HG03520 (cell line): ENCODE results near the gene GLIPR1.
"Not testable (repeated sequence)": the region's sequence is repeated elsewhere in the genome, so short reads cannot be mapped to it uniquely, and the experiment has no call there.

Experiments
- ATAC-seq: cut with Tn5 transposase; IDR thresholded peaks from one replicate; pipeline ENCODE4 v1.9.1; 2021; ENCODE audit warnings: mild to moderate bottlenecking, moderate library complexity; ENCODE audit not compliant: unreplicated experiment

Gene GLIPR1

DNA sequence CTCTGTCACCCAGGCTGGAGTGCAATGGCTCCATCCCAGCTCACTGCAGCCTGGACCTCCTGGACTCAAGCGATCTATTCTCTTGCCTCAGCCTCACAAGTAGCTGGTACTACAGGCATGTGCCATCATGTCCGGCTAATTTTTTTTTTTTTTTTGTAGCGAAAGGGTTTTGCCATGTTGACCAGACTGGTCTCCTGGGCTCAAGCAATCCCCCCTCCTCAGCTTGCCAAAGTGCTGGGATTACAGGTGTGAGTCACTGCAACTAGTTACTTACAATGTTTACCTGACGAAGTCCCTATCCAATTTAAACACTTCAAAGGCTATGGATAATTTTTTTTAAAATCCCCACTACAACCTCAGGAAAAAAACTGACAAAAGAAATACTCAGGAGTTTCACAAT, 29.1 kb downstream of the GLIPR1 start:
- ATAC-seq: no peak

DNA sequence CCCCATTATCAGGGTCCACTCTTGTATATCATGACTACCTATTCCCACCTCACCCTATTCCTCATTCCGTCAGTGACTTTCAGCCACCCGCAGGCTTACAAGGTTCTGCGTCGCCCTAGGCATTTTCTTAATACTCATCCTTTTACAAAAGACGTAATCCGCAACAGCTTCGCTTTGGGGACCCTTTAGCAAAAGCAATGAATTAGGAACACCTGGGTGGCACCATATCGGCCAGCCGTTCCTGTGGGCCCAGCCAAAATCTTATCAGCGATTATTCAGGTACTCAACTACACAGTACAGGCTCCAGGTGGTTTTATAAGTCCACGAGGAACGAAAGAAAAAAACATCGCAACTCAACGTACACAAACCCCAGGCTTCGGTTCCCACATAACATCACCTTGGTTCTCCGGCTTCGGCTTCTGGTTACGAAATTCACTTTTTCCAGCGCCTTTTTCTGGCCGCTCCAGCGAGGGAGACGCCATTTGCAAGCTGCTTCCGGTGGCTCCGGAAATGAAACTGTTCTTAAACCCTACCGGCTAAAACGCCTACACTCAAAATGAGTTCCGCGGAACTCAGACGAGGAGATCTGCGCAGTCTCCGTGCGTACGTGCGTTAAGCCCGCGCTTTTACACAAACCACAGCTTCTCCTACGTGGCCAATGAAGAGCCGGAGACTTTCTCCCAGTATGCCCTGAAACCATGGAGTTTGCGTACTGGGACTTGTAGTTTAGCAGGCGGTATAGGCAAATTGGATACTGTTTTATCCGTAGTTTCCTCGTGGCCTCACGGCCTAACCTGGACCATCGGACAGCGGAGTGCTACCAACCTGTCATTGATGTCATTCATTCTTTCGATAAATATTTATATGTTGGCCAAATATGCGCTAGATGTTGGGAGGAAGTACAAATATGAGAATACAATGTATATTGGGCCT, 30.8 kb downstream of the GLIPR1 start, which contains the start of gene KRR1:
KRR1 (minus strand) TSS at position 494 of the 933 bp plus-strand sequence; CDS start at position 482, 12 bp downstream.
- peak; percentile 95 for ATAC-seq

DNA sequence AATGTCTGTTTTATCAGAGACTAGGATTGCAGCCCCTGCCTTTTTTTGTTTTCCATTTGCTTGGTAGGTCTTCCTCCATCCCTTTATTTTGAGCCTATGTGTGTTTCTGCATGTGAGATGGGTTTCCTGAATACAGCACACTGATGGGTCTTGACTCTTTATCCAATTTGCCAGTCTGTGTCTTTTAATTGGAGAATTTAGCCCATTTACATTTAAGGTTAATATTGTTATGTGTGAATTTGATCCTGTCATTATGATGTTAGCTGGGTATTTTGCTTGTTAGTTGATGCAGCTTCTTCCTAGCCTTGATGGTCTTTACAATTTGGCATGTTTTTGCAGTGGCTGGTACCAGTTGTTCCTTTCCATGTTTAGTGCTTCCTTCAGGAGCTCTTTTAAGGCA, 40.7 kb downstream of the GLIPR1 start:
- ATAC-seq: not testable (repeated sequence)

DNA sequence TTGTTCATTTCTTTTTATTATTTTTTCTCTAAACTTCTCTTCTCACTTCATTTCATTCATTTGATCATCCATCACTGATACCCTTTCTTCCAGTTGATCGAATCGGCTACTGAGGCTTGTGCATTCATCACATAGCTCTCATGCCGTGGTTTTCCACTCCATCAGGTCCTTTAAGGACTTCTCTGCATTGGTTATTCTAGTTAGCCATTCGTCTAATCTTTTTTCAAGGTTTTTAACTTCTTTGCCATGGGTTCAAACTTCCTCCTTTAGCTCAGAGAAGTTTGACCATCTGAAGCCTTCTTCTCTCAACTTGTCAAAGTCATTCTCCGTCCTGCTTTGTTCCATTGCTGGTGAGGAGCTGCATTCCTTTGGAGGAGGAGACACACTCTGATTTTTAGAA, 41.6 kb downstream of the GLIPR1 start:
- not testable (repeated sequence) for ATAC-seq

DNA sequence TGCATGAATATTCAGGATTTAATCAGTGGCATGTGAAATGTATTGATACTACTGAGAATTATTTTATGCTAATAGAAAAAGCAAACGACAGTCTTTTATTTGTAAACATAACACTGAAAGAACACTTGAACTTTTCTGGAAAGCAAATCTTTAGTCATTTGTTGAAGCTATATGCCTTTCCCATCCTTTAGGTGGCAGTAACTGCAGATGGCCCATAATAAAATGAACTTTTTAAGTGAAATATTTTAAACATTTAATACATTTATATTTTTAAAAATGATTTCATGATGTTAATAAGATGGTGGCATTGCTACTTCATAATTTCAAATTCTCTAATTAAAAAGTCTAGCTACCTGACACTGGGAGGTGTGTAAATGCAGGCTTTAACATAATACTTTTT, 44.7 kb downstream of the GLIPR1 start:
- no peak for ATAC-seq

DNA sequence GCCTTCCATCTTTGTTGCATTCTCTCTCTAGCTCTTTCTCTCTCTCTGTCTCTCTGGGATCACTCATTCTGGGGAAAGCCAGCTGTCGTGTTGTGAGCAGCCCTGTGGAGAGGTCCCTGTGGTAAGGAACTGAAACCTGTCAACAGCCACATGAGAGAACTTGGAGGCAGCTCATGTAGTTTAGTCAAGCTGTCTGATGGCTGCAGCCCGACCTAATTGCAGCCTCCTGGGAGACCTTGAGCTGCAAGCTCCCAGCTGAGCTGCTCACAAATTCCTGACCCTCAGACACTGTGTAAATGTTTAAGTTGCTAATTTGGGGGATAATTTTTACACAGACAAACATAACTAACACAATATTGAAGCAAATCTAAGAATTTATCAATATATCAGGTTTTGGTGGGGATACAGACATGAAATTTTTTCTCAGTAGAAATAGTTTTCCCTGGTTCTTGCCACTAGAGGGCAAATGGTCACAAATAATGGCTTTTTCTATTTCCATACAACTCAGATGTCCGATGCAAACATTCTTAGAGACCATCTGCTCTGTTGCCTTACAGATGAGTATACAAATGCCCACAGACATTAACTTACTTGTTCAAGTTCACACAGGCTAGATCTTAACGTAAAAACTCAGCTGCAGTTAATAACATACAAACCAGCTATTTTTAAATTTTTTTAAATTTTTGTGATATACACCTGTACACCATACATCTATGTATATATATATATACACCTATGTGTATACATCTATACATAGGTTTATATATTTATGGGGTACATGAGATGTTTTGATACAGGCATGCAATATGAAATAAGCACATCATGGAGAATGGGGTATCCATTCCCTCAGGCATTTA, 46.3 kb downstream of the GLIPR1 start:
- ATAC-seq: peak; percentile 93

DNA sequence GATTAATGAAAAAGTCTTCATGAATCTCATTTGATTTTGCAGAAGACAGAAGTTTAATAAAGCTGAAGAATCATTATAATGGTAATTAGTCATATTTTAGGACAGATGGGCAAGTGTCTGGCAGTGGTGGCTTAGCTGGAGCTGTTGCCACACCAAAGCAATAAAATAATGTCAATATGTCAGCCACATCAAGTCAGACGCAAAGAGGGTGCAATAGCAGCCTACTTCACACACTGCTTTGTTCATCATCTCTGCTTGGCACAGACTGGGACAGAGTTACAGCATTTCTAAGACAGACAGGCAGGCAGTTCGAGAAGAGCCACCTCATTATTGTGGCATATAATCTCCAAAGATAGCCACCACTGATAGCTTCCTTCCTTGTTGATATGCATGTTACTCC, 47.7 kb downstream of the GLIPR1 start:
- ATAC-seq: no peak

DNA sequence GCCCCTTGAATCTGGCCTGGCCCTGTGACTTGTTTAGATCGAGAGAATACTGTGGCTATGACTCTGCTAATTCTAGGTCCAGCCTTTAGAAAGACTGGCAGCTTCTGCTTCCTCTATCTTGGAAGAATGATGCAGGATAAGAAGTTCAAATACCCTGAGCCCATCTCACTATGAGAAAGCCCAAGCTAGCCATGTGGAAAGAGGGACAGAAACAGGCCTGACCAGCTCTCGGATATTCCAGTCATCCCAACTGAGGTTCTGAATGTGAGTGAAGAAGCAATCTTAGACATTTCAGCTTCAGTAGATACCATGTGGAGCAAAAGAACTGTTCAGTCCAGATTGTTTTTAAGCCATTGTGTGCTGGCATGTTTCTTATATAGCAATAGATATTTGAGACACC, 48.1 kb downstream of the GLIPR1 start:
- ATAC-seq: no peak

DNA sequence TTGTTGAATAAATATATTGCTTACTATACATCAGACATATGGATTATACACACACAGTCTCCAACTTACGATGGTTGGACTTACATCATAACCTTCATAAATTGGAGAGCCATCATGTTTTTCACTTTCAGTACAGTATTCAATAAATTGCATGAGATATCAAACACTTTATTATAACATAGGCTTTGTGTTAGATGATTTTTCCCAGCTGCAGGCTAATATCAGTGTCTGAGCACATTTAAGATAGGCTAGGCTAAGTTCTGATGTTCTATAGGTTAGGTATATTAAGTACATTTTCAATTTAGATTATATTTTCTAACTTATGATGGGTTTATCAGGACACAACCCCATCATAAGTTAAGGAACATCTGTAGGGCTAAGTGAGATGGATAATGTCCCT, 48.8 kb downstream of the GLIPR1 start:
- ATAC-seq: no peak

DNA sequence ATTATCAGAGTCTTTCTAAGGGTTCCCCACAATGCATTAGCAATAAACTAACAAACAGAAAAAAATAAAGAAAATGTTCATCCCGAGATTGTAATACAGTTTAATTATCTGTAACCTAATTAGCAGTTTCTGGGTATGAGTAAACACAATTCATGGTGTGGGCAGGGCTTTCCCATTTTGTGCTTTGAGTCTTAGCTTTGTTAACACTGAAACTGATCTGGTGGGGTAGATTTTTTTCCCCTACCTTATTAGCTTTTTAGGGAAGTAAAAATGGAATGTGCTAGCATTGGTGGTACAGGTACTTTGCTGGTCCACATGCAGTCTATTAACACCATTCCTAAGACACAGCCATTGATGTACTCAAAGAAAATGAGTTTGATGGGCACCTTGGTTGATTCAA, 49.3 kb downstream of the GLIPR1 start:
- no peak for ATAC-seq

DNA sequence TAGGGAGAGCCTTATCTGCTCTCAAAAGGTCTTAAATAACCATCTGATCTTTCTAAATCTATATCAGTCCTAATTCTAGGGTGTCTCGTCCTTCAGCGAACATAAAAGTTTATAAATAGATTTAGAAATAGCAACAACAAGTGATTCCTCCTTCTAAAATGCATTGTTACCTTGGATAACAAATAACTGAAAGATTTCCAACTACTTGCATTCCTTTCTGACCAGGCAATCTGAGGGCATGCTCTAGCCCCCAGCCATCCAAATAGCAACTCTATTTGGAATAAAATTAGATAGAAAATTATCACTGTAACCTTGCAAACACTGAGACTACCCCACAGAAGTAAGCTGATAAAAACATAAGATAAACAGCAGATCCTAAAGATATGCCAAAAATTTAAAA, 52.7 kb downstream of the GLIPR1 start:
- no peak for ATAC-seq

DNA sequence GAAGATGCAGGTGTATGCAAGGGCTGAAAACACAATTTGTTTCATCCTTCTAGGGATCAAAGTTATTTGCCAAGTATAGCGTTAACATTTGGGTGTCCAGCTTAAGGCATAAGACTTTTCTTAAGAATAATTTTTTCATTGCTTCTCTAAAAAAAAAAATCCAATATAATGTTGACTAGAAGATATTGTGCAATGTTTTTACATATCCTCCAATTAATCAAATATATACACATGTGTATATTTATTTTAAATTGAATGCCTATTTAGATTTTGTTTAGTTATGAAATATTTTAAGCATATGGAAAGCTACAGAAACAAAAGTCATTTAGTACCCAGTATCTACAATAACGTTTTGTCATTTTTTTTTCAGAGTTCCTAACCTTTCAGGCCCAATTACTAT, 59.3 kb downstream of the GLIPR1 start:
- no peak for ATAC-seq

DNA sequence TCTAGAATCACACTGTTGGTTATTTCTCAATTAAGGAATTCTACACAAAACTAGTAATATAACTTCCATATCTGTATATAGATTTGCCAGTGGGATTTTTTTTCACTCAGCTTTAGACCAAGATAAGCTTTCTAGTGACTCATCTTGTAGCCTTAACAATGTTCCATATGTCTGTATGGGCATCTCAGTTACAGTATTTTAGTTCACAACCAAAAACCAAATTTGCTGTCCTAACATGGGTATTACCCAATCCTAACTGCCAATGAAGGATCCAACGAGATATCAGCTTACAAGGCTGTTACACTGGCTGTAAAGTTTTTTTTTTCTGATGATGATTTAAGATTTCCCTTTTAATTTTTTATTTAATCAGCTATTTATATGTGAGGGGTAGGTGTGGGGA, 62.4 kb downstream of the GLIPR1 start:
- no peak for ATAC-seq

DNA sequence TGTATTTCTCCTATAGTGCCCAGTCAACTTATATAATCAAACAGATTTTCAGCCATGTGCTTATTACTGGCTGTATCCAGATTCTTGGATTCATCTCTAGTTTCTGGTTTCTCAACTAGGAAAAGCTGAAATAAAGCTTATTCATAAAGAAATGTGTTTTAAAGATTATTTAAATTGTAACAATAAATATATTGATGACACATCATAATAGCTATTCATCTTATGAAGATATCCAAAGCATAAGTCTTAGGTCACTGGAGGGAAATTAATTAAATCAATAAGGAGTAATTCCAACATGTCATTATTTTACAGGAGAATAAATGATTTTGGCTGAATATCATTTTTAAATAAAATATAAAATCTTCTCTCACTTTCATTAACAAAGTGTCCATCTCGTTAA, 63.0 kb downstream of the GLIPR1 start:
- ATAC-seq: no peak

DNA sequence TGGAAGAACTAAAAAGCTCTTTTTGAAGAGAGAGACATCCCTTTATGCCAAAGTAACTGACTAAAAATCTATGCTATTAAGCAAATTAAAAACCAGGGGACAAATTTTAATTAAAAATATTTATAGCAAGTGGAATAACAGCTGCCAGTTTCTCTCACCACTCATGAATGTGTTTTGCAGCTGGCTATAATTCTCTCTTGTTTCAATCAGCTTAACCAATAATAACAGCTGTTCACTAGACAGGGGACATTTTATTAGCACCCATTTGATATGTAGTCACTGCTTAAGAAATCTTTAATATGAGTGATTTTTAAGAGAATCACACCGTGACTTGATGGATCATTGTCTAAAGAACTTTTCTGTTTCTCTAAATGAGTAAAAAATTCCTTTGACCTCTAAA, 65.1 kb downstream of the GLIPR1 start:
- no peak for ATAC-seq

DNA sequence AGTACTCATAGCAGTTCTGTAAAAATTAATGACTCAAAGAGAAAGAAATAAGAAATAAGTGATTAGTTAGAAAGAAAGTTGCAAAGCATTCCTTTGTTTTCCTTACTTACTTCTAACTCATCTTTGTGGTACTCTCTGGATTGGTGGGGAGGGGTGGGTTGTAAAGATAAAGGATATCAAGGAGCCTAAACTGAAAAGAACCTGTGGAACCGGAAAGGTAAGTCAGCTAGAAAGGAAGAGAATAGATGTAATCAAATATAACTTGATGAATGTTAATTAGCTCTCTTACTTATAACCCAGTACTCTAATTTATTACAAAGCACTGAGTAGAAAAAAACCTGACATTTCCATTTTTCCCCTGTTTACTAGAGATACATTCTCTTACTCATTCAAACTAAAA, 68.3 kb downstream of the GLIPR1 start:
- ATAC-seq: no peak

DNA sequence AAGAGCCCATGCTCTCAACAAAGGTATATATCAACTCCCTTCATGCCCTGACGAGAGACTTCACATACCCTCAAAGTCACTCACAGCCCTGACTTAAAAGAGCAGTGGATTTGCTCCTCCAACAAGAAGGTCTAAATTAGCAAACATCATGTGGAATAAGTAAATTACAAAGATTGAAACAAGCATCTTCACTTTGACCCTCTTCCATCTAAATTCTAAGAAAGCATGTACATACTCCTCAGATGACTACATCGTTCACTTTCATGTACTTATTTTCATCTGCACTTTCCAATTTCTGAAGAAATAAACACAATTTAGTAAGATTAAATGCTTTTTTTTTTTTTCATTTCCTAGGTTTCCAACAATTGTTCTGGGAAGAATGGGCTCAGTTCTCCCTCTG, 69.4 kb downstream of the GLIPR1 start:
- ATAC-seq: no peak

DNA sequence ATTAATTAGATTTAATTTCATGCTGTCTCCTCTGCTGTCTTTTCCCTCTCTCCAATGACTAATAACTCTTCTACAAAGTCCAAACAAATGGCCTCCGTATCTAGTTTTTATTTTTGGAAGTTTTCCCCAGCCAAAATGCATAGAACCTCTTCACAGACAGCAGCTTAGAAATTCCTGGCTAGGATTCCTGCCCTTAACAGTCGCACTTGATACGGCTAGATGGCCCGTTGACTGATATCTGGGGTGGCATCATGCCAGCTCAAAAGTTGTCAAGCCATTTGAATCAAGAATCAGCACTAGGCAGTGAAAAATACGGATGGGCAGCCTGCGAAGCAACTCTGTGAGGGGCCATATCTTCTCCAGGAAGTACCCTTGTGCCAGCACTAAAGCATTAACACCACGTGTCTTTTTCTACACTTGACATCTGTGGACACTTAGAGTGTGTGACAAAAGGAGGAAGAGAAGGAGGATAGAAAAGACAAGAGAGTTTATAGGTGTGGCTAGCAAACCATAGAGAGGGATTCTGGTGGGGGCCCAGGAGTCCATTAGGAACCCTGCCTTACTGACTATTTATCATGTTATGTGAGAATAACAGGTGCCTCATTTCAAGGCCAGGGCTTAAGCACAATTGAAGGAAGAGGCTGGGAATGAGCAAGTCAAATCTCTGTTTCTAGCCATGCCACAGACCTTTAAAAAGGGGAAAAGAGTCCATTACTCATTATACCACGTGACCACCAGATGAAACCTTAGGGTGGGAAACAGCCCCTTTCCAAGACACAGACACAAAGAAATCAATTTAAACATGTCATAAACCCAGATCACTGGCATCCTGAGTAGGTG, 70.1 kb downstream of the GLIPR1 start:
- ATAC-seq: no peak

DNA sequence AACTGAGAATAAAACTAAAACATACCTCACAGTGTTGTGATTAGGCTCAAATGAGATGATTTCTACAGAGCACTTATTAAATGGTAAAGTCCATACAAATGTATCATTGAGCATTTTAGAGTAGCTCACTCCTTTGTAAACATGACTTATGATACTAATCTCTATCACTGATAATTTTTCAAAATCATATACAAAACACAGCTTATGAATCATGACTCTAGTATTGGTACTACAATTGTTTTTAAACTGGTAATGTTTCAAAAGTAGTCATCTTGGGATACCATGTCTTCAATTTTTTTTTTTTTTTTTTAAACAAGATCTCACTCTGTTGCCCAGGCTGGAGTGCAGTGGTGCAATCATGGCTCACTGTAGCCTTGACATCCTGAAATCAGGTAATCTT, 70.9 kb downstream of the GLIPR1 start:
- ATAC-seq: no peak

DNA sequence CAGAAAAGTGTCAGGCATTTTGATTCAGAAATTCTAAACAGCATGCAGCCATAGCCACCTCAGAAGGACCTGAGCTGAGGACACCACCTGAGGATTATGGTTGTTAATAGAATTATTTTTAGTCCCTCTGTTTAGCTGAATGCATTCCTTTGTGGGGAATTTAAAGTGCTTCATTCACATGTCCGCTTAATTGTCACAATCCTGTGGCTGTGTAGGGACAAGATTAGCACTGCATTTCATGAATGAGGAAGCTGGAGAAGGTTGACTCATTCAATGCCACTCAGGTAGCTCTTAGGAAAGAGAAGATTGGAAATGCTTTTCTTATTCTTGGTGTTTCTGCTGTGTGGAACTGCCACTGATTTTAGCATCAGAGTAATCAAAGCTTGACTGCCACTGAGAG, 72.8 kb downstream of the GLIPR1 start:
- no peak for ATAC-seq
